Measurements from ENCODE around the gene ATP6V1B1. TPM values are rescaled to one million over a fixed set of nuclear protein-coding genes. Genes with fewer than 3 reads are reported as not detected.
A peak's percentile ranks its signal among the peaks of the same experiment; 100 is the strongest.

ATP6V1B1 gene
- total and polyA plus RNA-seq, 2 of the 13 experiments (the other 11 are each of a cell fraction or from before 2014, with no cell fraction given), result 0.58 to 1.6 TPM

- no peak for TF ChIP-seq RCOR2 (CRISPR knock-in tag; IDR thresholded peaks at IDR 0.05)
- TF ChIP-seq PREB (CRISPR knock-in tag; IDR thresholded peaks at IDR 0.05), result no peak
- TF ChIP-seq THAP7 (CRISPR knock-in tag; IDR thresholded peaks at IDR 0.05), result 0 out of 2 replicates have a peak, but pooled peaks have one; percentile 74
- no peak for TF ChIP-seq DZIP1 (CRISPR knock-in tag; IDR thresholded peaks at IDR 0.05)
- no peak for TF ChIP-seq YEATS2 (CRISPR knock-in tag; IDR thresholded peaks at IDR 0.05; ENCODE audit: borderline replicate concordance)
- TF ChIP-seq KMT2A (CRISPR knock-in tag; IDR thresholded peaks at IDR 0.05), result no peak
- TF ChIP-seq ZFX (CRISPR knock-in tag; IDR thresholded peaks at IDR 0.05; ENCODE audit: low read depth), result 0 out of 2 replicates have a peak, but pooled peaks have one; percentile 27
- TF ChIP-seq HNF4G (IDR thresholded peaks at IDR 0.05; ENCODE audit: borderline replicate concordance, low read depth, low read length), result peak; percentile 86
- TF ChIP-seq HNF4G (CRISPR knock-in tag; IDR thresholded peaks at IDR 0.05; ENCODE audit: borderline replicate concordance, low read depth), result peak; percentile 90
- TF ChIP-seq SP4 (CRISPR knock-in tag; IDR thresholded peaks at IDR 0.05), result peak; percentile 46; the same call in 1 of the 2 replicates
- no peak for TF ChIP-seq ZFP82 (CRISPR knock-in tag; IDR thresholded peaks at IDR 0.05; ENCODE audit: borderline replicate concordance)
- TF ChIP-seq GATAD1 (CRISPR knock-in tag; IDR thresholded peaks at IDR 0.05), result no peak
- no peak for TF ChIP-seq ZNF773 (CRISPR knock-in tag; IDR thresholded peaks at IDR 0.05; ENCODE audit: borderline replicate concordance)
- TF ChIP-seq ZNF510 (CRISPR knock-in tag; IDR thresholded peaks at IDR 0.05; ENCODE audit: low read depth), result no peak
- no peak for TF ChIP-seq ATF3 (CRISPR knock-in tag; IDR thresholded peaks at IDR 0.05)
- TF ChIP-seq TCF7 (IDR thresholded peaks at IDR 0.05; ENCODE audit: low read depth), result no peak
- TF ChIP-seq ZNF224 (CRISPR knock-in tag; IDR thresholded peaks at IDR 0.05), result no peak
- no peak for TF ChIP-seq KDM6A (CRISPR knock-in tag; IDR thresholded peaks at IDR 0.05; ENCODE audit: low read depth)
- no peak for TF ChIP-seq CENPT (CRISPR knock-in tag; IDR thresholded peaks at IDR 0.05; ENCODE audit: low read depth)
- TF ChIP-seq ARID3A (IDR thresholded peaks at IDR 0.05; ENCODE audit: low read depth, low read length), result no peak
- no peak for TF ChIP-seq ZSCAN22 (CRISPR knock-in tag; IDR thresholded peaks at IDR 0.05)
- no peak for TF ChIP-seq ZNF446 (CRISPR knock-in tag; IDR thresholded peaks at IDR 0.05)
Measured at GRCh38 chr2:70937866-70938585, 2.3 kb downstream of the ATP6V1B1 start (continued).

Data from HepG2 (cell line).